ENCODE results near the gene TMBIM4. TPM values are rescaled to one million over a fixed set of nuclear protein-coding genes. Genes with fewer than 3 reads are reported as not detected.
"Not testable (repeated sequence)": the region's sequence is repeated elsewhere in the genome, so short reads cannot be mapped to it uniquely, and the experiment has no call there.

The TMBIM4 gene
- total RNA-seq, 1 experiment from 2014 or later = 29.8 TPM

DNA sequence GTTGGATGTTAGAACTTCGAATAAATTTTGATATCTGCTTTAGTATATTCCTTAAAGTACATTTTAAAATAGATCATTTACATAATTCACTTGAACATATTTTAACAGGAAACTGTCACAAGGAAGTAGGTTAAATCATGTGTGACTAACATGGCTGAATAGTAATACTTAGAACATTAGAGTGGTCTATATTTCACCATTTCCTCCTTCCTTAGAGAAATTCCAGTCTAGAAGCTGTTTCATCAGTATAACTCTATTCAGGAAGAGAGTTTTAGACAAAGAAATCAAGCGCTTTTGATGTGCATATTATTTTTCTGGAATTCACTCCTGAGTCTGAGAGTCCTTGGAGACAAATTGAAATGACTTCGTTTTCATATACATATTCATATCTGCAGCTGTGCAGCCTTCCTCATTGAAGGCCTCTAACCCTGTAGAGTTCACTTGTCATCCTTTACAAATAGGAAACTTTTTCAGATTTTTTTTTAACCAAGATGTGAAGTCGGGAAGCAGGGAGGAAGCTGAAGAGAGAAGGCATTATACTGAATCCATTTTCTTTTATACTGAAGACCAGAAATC is 47.6 kb upstream of the TMBIM4 start:
- no peak overlapping the region for H3K4me3 Mint-ChIP-seq

DNA sequence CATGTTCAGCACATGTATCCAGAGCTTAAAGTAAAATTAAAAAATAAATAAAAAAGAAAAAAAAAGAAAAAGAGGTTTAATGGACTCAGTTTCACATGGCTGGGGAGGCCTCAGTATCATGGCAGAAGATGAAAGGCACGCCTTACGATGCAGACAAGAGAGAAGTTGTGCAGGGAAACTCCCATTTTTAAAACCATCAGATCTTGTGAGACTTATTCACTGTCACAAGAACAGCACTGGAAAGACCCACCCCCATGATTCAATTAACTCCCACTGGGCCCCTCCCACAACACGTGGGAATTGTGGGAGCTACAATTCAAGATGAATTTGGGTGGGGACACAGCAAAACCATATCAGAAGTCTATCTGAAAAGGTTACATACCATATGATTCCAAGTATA is 43.2 kb upstream of the TMBIM4 start:
- H3K4me3 Mint-ChIP-seq; H3K27me3 Mint-ChIP-seq (ENCODE audit: low read depth); H3K27ac Mint-ChIP-seq; H3K9me3 Mint-ChIP-seq; ATAC-seq; H3K4me1 Mint-ChIP-seq; DNase-seq (ENCODE audit: low spot score); H3K36me3 Mint-ChIP-seq; CTCF ChIA-PET: not testable (repeated sequence)
- POLR2A ChIA-PET = interaction anchor here (0.6 kb wide), 1 partner anchor 1101 kb away, joined by 5 read pairs; no protein-coding TSS in a partner anchor

More for the DNA sequence above, 47.6 kb upstream of the TMBIM4 start:
- TF ChIP-seq, protein P1, sequence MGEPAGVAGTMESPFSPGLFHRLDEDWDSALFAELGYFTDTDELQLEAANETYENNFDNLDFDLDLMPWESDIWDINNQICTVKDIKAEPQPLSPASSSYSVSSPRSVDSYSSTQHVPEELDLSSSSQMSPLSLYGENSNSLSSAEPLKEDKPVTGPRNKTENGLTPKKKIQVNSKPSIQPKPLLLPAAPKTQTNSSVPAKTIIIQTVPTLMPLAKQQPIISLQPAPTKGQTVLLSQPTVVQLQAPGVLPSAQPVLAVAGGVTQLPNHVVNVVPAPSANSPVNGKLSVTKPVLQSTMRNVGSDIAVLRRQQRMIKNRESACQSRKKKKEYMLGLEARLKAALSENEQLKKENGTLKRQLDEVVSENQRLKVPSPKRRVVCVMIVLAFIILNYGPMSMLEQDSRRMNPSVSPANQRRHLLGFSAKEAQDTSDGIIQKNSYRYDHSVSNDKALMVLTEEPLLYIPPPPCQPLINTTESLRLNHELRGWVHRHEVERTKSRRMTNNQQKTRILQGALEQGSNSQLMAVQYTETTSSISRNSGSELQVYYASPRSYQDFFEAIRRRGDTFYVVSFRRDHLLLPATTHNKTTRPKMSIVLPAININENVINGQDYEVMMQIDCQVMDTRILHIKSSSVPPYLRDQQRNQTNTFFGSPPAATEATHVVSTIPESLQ (CRISPR knock-in tag; IDR thresholded peaks at IDR 0.05) = no peak
- TF ChIP-seq, protein P2, sequence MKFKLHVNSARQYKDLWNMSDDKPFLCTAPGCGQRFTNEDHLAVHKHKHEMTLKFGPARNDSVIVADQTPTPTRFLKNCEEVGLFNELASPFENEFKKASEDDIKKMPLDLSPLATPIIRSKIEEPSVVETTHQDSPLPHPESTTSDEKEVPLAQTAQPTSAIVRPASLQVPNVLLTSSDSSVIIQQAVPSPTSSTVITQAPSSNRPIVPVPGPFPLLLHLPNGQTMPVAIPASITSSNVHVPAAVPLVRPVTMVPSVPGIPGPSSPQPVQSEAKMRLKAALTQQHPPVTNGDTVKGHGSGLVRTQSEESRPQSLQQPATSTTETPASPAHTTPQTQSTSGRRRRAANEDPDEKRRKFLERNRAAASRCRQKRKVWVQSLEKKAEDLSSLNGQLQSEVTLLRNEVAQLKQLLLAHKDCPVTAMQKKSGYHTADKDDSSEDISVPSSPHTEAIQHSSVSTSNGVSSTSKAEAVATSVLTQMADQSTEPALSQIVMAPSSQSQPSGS (CRISPR knock-in tag; IDR thresholded peaks at IDR 0.05; ENCODE audit: borderline replicate concordance, low read depth) = no peak
- TF ChIP-seq OVOL2 (CRISPR knock-in tag; IDR thresholded peaks at IDR 0.05; ENCODE audit: borderline replicate concordance) = no peak
- Mint-ChIP-seq H3K4me1 (peaks cover 8% of the 10 kb centered on the region), H3K27me3 (ENCODE audit: low read depth) (peaks cover 3% of the 10 kb centered on the region; the same call in 1 of the 2 replicates), H3K27ac (no peak overlapping the region), H3K9me3 (peaks cover 27% of the 10 kb centered on the region), H3K36me3 (peaks cover 20% of the 10 kb centered on the region)
- DNase-seq (ENCODE audit: low spot score) (no peak), ATAC-seq (no peak)
- CTCF ChIA-PET = no interaction called here
- POLR2A ChIA-PET = no interaction called here

GRCh38 chr12:66211573-66211972 is 41.8 kb upstream of the TMBIM4 start:
- H3K4me1 Mint-ChIP-seq; H3K36me3 Mint-ChIP-seq; H3K27me3 Mint-ChIP-seq (ENCODE audit: low read depth); POLR2A ChIA-PET; CTCF ChIA-PET; DNase-seq (ENCODE audit: low spot score); H3K4me3 Mint-ChIP-seq; H3K27ac Mint-ChIP-seq; ATAC-seq; H3K9me3 Mint-ChIP-seq: not testable (repeated sequence)

GRCh38 chr12:66210840-66211239 is 41.0 kb upstream of the TMBIM4 start:
- Mint-ChIP-seq H3K27me3 (ENCODE audit: low read depth) (no peaks in the 10 kb centered on the region; the same call in 1 of the 2 replicates), H3K4me1 (peaks cover 2% of the 10 kb centered on the region; the same call in 1 of the 2 replicates), H3K4me3 (no peak overlapping the region), H3K36me3 (no peaks in the 10 kb centered on the region), H3K9me3 (no peaks in the 10 kb centered on the region), H3K27ac (no peak overlapping the region)
- no peak for TF ChIP-seq ZNF317 (CRISPR knock-in tag; IDR thresholded peaks at IDR 0.05; ENCODE audit: borderline replicate concordance, low read depth)
- no peak for DNase-seq (ENCODE audit: low spot score)
- CTCF ChIA-PET = no interaction called here
- POLR2A ChIA-PET = no interaction called here
- no peak for ATAC-seq

DNA sequence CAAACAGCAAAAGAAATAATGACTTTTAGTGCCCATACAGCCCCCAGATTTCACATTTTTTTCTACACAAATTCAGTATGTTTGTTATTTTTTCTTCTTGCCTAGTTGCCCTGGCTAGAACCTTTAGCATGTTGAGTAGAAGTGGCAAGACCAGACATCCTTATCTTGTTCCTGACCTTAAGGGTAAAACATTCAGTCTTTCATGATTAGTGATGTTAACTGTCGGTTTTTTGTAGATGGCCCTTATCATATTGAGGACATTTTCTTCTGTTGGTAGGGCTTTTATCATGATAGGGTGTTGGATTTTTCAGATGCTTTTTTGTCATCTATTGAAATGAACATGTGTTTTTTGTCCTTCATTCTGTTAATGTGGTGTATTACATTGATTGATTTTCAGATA is 36.3 kb upstream of the TMBIM4 start:
- no peaks in the 10 kb centered on the region; the same call in 1 of the 2 replicates for H3K27me3 Mint-ChIP-seq (ENCODE audit: low read depth)
- ChIA-PET CTCF (interaction anchor here (1.8 kb wide), 1 partner anchor 29 kb away, joined by 4 read pairs; no protein-coding TSS in a partner anchor), POLR2A (no interaction called here)
- TF ChIP-seq ZNF281 (CRISPR knock-in tag; IDR thresholded peaks at IDR 0.05) (no peak), TCF7 (CRISPR knock-in tag; IDR thresholded peaks at IDR 0.05; ENCODE audit: low read depth) (no peak), ETV6 (CRISPR knock-in tag; IDR thresholded peaks at IDR 0.05) (no peak), NR2C2 (CRISPR knock-in tag; IDR thresholded peaks at IDR 0.05) (no peak), SP1 (CRISPR knock-in tag; conservative IDR thresholded peaks at IDR 0.05) (no peak), FOXJ3 (CRISPR knock-in tag; IDR thresholded peaks at IDR 0.05; ENCODE audit: borderline replicate concordance) (no peak), ZNF416 (CRISPR knock-in tag; IDR thresholded peaks at IDR 0.05) (no peak), TP53 (CRISPR knock-in tag; IDR thresholded peaks at IDR 0.05) (no peak), RELA (CRISPR knock-in tag; IDR thresholded peaks at IDR 0.05; ENCODE audit: borderline replicate concordance) (no peak), ATF1 (CRISPR knock-in tag; IDR thresholded peaks at IDR 0.05) (no peak), NR3C1 (CRISPR knock-in tag; conservative IDR thresholded peaks at IDR 0.05; ENCODE audit: low read depth) (no peak), IRF2 (CRISPR knock-in tag; IDR thresholded peaks at IDR 0.05; ENCODE audit: borderline replicate concordance, low read depth) (no peak)
- TF ChIP-seq, protein P3, sequence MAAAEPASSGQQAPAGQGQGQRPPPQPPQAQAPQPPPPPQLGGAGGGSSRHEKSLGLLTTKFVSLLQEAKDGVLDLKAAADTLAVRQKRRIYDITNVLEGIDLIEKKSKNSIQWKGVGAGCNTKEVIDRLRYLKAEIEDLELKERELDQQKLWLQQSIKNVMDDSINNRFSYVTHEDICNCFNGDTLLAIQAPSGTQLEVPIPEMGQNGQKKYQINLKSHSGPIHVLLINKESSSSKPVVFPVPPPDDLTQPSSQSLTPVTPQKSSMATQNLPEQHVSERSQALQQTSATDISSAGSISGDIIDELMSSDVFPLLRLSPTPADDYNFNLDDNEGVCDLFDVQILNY (CRISPR knock-in tag; IDR thresholded peaks at IDR 0.05) = no peak
- TF ChIP-seq, protein P4, sequence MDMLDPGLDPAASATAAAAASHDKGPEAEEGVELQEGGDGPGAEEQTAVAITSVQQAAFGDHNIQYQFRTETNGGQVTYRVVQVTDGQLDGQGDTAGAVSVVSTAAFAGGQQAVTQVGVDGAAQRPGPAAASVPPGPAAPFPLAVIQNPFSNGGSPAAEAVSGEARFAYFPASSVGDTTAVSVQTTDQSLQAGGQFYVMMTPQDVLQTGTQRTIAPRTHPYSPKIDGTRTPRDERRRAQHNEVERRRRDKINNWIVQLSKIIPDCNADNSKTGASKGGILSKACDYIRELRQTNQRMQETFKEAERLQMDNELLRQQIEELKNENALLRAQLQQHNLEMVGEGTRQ (CRISPR knock-in tag; IDR thresholded peaks at IDR 0.05) = no peak

More for the DNA sequence above, 36.3 kb upstream of the TMBIM4 start:
- Mint-ChIP-seq H3K27ac (no peak overlapping the region), H3K4me3 (no peak overlapping the region), H3K4me1 (no peaks in the 10 kb centered on the region), H3K36me3 (no peaks in the 10 kb centered on the region), H3K9me3 (no peaks in the 10 kb centered on the region)
- ATAC-seq (no peak), DNase-seq (ENCODE audit: low spot score) (no peak)
